ENCODE measurements around the gene BRIP1. TPM values are rescaled to one million over a fixed set of nuclear protein-coding genes. Genes with fewer than 3 reads are reported as not detected.

BRIP1 gene
- total and polyA plus RNA-seq, 10 of the 15 experiments (the other 5 are each of a cell fraction or from before 2014, with no cell fraction given) = 4.0 to 24.2 (median 12.8) TPM

DNA sequence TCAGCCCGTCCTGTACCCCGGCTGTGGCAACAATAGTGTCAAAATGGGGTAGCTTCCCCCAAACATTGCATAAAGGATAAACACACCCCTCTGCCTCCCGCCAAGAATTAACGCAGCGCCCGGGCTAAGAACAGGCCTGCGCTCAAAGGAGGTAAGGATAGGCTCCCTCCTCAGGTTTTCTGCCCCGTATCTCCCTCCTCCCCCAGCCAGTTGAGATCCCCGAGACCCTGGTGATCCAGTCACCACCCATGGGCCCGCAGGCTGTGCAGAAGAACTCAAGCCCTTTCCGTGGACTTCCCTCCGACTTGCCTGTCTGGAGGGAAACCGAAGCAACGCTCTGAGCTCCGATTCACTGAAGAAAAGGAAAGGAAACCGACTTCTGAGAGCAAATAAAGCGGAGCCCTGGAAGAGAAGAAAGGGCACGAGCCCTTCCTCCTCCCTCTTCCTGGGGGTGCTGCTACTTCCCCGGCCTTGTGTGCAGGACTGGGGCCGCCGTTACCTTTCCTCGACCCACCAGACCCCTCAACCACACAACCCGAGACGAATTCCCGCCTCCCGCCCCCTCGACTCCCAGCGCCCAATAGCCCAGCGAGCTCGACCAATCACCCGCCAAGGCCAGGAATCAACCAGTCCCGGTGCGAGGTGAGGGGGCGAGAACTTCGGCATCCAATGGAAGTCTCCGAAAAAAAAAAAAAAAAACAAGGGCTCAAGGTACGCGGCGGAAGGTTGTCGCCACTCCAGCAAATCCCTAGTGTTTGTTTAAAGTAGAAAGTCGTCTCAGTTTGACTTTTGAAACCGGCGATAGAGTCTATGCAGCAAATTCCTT lies at the start of gene BRIP1 (continued):
- TF ChIP-seq, protein P1, sequence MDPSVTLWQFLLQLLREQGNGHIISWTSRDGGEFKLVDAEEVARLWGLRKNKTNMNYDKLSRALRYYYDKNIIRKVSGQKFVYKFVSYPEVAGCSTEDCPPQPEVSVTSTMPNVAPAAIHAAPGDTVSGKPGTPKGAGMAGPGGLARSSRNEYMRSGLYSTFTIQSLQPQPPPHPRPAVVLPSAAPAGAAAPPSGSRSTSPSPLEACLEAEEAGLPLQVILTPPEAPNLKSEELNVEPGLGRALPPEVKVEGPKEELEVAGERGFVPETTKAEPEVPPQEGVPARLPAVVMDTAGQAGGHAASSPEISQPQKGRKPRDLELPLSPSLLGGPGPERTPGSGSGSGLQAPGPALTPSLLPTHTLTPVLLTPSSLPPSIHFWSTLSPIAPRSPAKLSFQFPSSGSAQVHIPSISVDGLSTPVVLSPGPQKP (IDR thresholded peaks at IDR 0.05; ENCODE audit: low read depth, low read length) = no peak
- TF ChIP-seq EED (IDR thresholded peaks at IDR 0.05; ENCODE audit: low read depth) (peak; percentile 21; the same call in 1 of the 2 replicates), TBL1XR1 (IDR thresholded peaks at IDR 0.05; ENCODE audit: low read depth, low read length) (no peak), EGR1 (IDR thresholded peaks at IDR 0.05; ENCODE audit: borderline replicate concordance in 1 of 2, low read depth in 2 of 2, low read length in 2 of 2) (peak in 1 of 2 experiments; percentile 73; a peak in 2 of 3 replicates), EZH2 (IDR thresholded peaks at IDR 0.05; ENCODE audit: borderline replicate concordance, control insufficient read depth, low read depth, low read length) (no peak), SMAD1 (IDR thresholded peaks at IDR 0.05; ENCODE audit: low read depth, partially characterized antibody) (no peak), RELA (IDR thresholded peaks at IDR 0.05; ENCODE audit: borderline replicate concordance, partially characterized antibody) (no peak), JUNB (IDR thresholded peaks at IDR 0.05) (no peak), WRNIP1 (IDR thresholded peaks at IDR 0.05; ENCODE audit: borderline replicate concordance, low read depth, low read length) (no peak), SMARCA5 (IDR thresholded peaks at IDR 0.05) (no peak), IRF4 (IDR thresholded peaks at IDR 0.05; ENCODE audit: low read depth, low read length) (no peak), MEF2B (IDR thresholded peaks at IDR 0.05; ENCODE audit: partially characterized antibody, poor library complexity, severe bottlenecking) (no peak), MXI1 (IDR thresholded peaks at IDR 0.05; ENCODE audit: low read depth, low read length) (0 out of 2 replicates have a peak, but pooled peaks have one; percentile 34), HCFC1 (IDR thresholded peaks at IDR 0.05; ENCODE audit: low read length) (no peak), NFXL1 (IDR thresholded peaks at IDR 0.05; ENCODE audit: borderline replicate concordance) (peak; percentile 93), SPI1 (IDR thresholded peaks at IDR 0.05; ENCODE audit: borderline replicate concordance, insufficient read depth, low read depth, low read length) (no peak)
- TF ChIP-seq, protein P2, sequence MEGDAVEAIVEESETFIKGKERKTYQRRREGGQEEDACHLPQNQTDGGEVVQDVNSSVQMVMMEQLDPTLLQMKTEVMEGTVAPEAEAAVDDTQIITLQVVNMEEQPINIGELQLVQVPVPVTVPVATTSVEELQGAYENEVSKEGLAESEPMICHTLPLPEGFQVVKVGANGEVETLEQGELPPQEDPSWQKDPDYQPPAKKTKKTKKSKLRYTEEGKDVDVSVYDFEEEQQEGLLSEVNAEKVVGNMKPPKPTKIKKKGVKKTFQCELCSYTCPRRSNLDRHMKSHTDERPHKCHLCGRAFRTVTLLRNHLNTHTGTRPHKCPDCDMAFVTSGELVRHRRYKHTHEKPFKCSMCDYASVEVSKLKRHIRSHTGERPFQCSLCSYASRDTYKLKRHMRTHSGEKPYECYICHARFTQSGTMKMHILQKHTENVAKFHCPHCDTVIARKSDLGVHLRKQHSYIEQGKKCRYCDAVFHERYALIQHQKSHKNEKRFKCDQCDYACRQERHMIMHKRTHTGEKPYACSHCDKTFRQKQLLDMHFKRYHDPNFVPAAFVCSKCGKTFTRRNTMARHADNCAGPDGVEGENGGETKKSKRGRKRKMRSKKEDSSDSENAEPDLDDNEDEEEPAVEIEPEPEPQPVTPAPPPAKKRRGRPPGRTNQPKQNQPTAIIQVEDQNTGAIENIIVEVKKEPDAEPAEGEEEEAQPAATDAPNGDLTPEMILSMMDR (IDR thresholded peaks at IDR 0.05 in 2 of 3, conservative IDR thresholded peaks at IDR 0.05 in 1 of 3; ENCODE audit: control insufficient read depth in 2 of 3, extremely low read depth in 1 of 3, insufficient read depth in 1 of 3, low read depth in 3 of 3, low read length in 3 of 3) = no peak
- TF ChIP-seq, protein P3, sequence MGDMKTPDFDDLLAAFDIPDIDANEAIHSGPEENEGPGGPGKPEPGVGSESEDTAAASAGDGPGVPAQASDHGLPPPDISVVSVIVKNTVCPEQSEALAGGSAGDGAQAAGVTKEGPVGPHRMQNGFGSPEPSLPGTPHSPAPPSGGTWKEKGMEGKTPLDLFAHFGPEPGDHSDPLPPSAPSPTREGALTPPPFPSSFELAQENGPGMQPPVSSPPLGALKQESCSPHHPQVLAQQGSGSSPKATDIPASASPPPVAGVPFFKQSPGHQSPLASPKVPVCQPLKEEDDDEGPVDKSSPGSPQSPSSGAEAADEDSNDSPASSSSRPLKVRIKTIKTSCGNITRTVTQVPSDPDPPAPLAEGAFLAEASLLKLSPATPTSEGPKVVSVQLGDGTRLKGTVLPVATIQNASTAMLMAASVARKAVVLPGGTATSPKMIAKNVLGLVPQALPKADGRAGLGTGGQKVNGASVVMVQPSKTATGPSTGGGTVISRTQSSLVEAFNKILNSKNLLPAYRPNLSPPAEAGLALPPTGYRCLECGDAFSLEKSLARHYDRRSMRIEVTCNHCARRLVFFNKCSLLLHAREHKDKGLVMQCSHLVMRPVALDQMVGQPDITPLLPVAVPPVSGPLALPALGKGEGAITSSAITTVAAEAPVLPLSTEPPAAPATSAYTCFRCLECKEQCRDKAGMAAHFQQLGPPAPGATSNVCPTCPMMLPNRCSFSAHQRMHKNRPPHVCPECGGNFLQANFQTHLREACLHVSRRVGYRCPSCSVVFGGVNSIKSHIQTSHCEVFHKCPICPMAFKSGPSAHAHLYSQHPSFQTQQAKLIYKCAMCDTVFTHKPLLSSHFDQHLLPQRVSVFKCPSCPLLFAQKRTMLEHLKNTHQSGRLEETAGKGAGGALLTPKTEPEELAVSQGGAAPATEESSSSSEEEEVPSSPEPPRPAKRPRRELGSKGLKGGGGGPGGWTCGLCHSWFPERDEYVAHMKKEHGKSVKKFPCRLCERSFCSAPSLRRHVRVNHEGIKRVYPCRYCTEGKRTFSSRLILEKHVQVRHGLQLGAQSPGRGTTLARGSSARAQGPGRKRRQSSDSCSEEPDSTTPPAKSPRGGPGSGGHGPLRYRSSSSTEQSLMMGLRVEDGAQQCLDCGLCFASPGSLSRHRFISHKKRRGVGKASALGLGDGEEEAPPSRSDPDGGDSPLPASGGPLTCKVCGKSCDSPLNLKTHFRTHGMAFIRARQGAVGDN (IDR thresholded peaks at IDR 0.05) = no peak
- TF ChIP-seq, protein P4, sequence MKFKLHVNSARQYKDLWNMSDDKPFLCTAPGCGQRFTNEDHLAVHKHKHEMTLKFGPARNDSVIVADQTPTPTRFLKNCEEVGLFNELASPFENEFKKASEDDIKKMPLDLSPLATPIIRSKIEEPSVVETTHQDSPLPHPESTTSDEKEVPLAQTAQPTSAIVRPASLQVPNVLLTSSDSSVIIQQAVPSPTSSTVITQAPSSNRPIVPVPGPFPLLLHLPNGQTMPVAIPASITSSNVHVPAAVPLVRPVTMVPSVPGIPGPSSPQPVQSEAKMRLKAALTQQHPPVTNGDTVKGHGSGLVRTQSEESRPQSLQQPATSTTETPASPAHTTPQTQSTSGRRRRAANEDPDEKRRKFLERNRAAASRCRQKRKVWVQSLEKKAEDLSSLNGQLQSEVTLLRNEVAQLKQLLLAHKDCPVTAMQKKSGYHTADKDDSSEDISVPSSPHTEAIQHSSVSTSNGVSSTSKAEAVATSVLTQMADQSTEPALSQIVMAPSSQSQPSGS (IDR thresholded peaks at IDR 0.05; ENCODE audit: low read length) = no peak
